ENCODE results near the gene NPAS3.

DNA sequence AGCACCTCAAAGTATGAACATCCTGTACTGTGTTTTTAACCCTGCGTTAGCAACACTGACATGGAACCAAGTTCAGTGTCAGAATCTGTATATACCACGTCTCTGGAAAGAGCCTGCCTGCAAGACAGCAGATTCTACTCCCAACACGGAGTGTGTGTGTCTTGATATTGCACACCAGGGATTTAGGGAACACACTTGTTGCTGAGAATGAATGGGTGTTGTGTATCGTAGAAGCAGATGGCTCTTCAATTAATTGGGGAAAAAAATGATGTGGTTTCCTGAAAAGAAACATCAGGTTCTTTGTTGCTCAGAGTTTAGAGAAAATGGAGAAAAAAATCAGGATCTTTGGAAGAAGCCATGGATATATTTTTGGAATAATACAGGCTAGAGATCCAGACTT lies 841.4 kb downstream of the NPAS3 start:
- TF ChIP-seq, protein P1, sequence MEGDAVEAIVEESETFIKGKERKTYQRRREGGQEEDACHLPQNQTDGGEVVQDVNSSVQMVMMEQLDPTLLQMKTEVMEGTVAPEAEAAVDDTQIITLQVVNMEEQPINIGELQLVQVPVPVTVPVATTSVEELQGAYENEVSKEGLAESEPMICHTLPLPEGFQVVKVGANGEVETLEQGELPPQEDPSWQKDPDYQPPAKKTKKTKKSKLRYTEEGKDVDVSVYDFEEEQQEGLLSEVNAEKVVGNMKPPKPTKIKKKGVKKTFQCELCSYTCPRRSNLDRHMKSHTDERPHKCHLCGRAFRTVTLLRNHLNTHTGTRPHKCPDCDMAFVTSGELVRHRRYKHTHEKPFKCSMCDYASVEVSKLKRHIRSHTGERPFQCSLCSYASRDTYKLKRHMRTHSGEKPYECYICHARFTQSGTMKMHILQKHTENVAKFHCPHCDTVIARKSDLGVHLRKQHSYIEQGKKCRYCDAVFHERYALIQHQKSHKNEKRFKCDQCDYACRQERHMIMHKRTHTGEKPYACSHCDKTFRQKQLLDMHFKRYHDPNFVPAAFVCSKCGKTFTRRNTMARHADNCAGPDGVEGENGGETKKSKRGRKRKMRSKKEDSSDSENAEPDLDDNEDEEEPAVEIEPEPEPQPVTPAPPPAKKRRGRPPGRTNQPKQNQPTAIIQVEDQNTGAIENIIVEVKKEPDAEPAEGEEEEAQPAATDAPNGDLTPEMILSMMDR (IDR thresholded peaks at IDR 0.05 in 8 of 11, conservative IDR thresholded peaks at IDR 0.05 in 3 of 11), result no peak
- TF ChIP-seq POLR2A (IDR thresholded peaks at IDR 0.05) (no peak), POLR2AphosphoS5 (IDR thresholded peaks at IDR 0.05) (no peak)
